H1 (cell line): ENCODE data around the gene MRPL54. TPM values are rescaled to one million over a fixed set of nuclear protein-coding genes. Genes with fewer than 3 reads are reported as not detected.

ENCODE experiments used
- CTCF ChIA-PET: fragments of 300-600 bp; sonication (Branson Sonifier 250); formaldehyde crosslinking; loops from one replicate; lab custom pipeline; 2021; ENCODE audit not compliant: partially characterized antibody; lab: Charles Lee
- POLR2A ChIA-PET: fragments of 300-600 bp; sonication (Branson Sonifier 250); formaldehyde crosslinking; loops from one replicate; lab custom pipeline; 2021; ENCODE audit warnings: inconsistent platforms; ENCODE audit not compliant: partially characterized antibody; lab: Charles Lee
- DNase-seq, 2 experiments: peaks; one replicate each; pipeline versions ENCODE4 v3.0.0 to v3.0.0-alpha.2; 2010 to 2022; ENCODE audit warnings: low spot score in 2 of 2, low read depth in 1 of 2, mixed read lengths in 1 of 2
- FAIRE-seq: peaks from 2 replicates; lab custom pipeline; 2011; peaks lifted over from hg19 to GRCh38; lab: Jason Lieb, UNC
- H2AFZ ChIP-seq: 2 replicates; pipeline ENCODE4 v1.8.1; 2012; ENCODE audit warnings: low read length, inconsistent platforms
- H2AK5ac ChIP-seq: 2 replicates; pipeline ENCODE4 v1.6.1; 2013; ENCODE audit warnings: low read depth, low read length
- H2BK120ac ChIP-seq: replicated peaks from 2 replicates; pipeline ENCODE3; 2013; ENCODE audit warnings: low read depth, low read length, inconsistent platforms
- H2BK12ac ChIP-seq: 2 replicates; pipeline ENCODE4 v1.6.1; 2013; ENCODE audit warnings: low read depth, low read length
- H2BK15ac ChIP-seq: 2 replicates; pipeline ENCODE4 v1.6.1; 2013; ENCODE audit warnings: low read length
- H2BK20ac ChIP-seq: 2 replicates; pipeline ENCODE4 v1.6.1; 2013; ENCODE audit warnings: low read length
- H2BK5ac ChIP-seq: 2 replicates; pipeline ENCODE4 v1.6.1; 2013; ENCODE audit warnings: low read depth, low read length
- H3K14ac ChIP-seq: 2 replicates; pipeline ENCODE4 v1.6.1; 2013; ENCODE audit warnings: inconsistent platforms; ENCODE audit not compliant: insufficient read length
- H3K18ac ChIP-seq: 2 replicates; pipeline ENCODE4 v1.6.1; 2013; ENCODE audit warnings: low read length; ENCODE audit errors: extremely low read depth
- H3K23ac ChIP-seq: 2 replicates; pipeline ENCODE4 v1.6.1; 2013; ENCODE audit warnings: inconsistent platforms; ENCODE audit not compliant: insufficient read length
- H3K23me2 ChIP-seq: 2 replicates; pipeline ENCODE4 v1.6.1; 2013; ENCODE audit warnings: low read depth, low read length
- H3K27ac ChIP-seq: 2 replicates; pipeline ENCODE4 v1.6.1; 2011; ENCODE audit warnings: low read depth, low read length, inconsistent platforms
- H3K27me3 ChIP-seq, 4 experiments: replicated peaks in 1 of 4; 1 replicate in 1 of 4; 2 replicates in 3 of 4; pipeline versions ENCODE4 v1.6.1 to v1.8.1; 2011 to 2013; ENCODE audit warnings: low read length in 3 of 4, mild to moderate bottlenecking in 3 of 4, inconsistent platforms in 2 of 4, mixed read lengths in 2 of 4, moderate library complexity in 1 of 4; ENCODE audit not compliant: control insufficient read depth in 3 of 4, insufficient read depth in 3 of 4; ENCODE audit errors: extremely low read depth in 1 of 4
- H3K36me3 ChIP-seq, 4 experiments: 2 replicates each; pipeline versions ENCODE4 v1.6.1 to v1.8.1; 2011 to 2013; ENCODE audit warnings: mild to moderate bottlenecking in 4 of 4, low read length in 3 of 4, moderate library complexity in 2 of 4, control low read depth in 1 of 4, inconsistent platforms in 1 of 4; ENCODE audit not compliant: insufficient read depth in 4 of 4, control insufficient read depth in 2 of 4
- H3K4ac ChIP-seq: replicated peaks from 2 replicates; pipeline ENCODE3; 2013; ENCODE audit warnings: low read length, low read depth, mixed read lengths, inconsistent platforms; ENCODE audit not compliant: insufficient read length
- H3K4me1 ChIP-seq, 4 experiments: replicated peaks in 1 of 4; 1 replicate in 1 of 4; 2 replicates in 3 of 4; pipeline versions ENCODE4 v1.6.1 to v1.8.1; 2011 to 2013; ENCODE audit warnings: low read length in 3 of 4, inconsistent platforms in 2 of 4, mixed read lengths in 1 of 4; ENCODE audit not compliant: insufficient read depth in 4 of 4, control insufficient read depth in 3 of 4
- H3K4me2 ChIP-seq, 2 experiments: 2 replicates each; pipeline versions ENCODE4 v1.6.1 to v1.8.1; 2011 to 2013; ENCODE audit warnings: low read depth in 2 of 2, low read length in 2 of 2, control low read depth in 1 of 2, inconsistent platforms in 1 of 2, mild to moderate bottlenecking in 1 of 2; ENCODE audit not compliant: insufficient read depth in 1 of 2
- H3K4me3 ChIP-seq, 4 experiments: fragments of 200-600, 300-600 bp in 1 of 4; sonication (generic), shearing (Covaris generic), sonication (Bioruptor Twin) in 1 of 4; 2 replicates each; pipeline versions ENCODE4 v1.5.1 to v1.8.1; 2011 to 2016; ENCODE audit warnings: low read length in 4 of 4, low read depth in 3 of 4, control low read depth in 2 of 4, inconsistent platforms in 2 of 4, mild to moderate bottlenecking in 2 of 4, mixed read lengths in 1 of 4, moderate library complexity in 1 of 4; ENCODE audit not compliant: insufficient read depth in 2 of 4; ENCODE audit errors: extremely low read depth in 1 of 4
- H3K56ac ChIP-seq: replicated peaks from 2 replicates; pipeline ENCODE3; 2013; ENCODE audit warnings: low read depth, mild to moderate bottlenecking, mixed read lengths, low read length, inconsistent platforms; ENCODE audit not compliant: insufficient read length
- H3K79me1 ChIP-seq: 2 replicates; pipeline ENCODE4 v1.6.1; 2013; ENCODE audit warnings: low read depth, low read length, control low read depth
- H3K79me2 ChIP-seq, 2 experiments: 2 replicates each; pipeline versions ENCODE4 v1.6.1 to v1.8.1; 2012 to 2013; ENCODE audit warnings: low read length in 2 of 2, mild to moderate bottlenecking in 2 of 2, inconsistent platforms in 1 of 2; ENCODE audit not compliant: insufficient read depth in 2 of 2, control insufficient read depth in 1 of 2
- H3K9ac ChIP-seq, 4 experiments: replicated peaks in 1 of 4; 1 replicate in 1 of 4; 2 replicates in 3 of 4; pipeline versions ENCODE4 v1.6.1 to v1.8.1; 2011 to 2013; ENCODE audit warnings: low read depth in 3 of 4, low read length in 3 of 4, control low read depth in 2 of 4, mild to moderate bottlenecking in 2 of 4, moderate library complexity in 2 of 4, inconsistent platforms in 1 of 4; ENCODE audit errors: extremely low read depth in 1 of 4
- H3K9me3 ChIP-seq, 2 experiments: 2 replicates each; pipeline versions ENCODE4 v1.6.1 to v1.8.1; 2012 to 2013; ENCODE audit warnings: mild to moderate bottlenecking in 2 of 2, moderate library complexity in 2 of 2, control low read depth in 1 of 2, inconsistent platforms in 1 of 2, low read depth in 1 of 2, low read length in 1 of 2, mixed read lengths in 1 of 2; ENCODE audit not compliant: insufficient read depth in 2 of 2
- H4K20me1 ChIP-seq, 2 experiments: replicated peaks in 1 of 2; 2 replicates each; pipeline versions ENCODE3 to v1.8.1; 2011 to 2013; ENCODE audit warnings: inconsistent platforms in 2 of 2, low read length in 2 of 2, mild to moderate bottlenecking in 1 of 2; ENCODE audit not compliant: insufficient read depth in 2 of 2, control insufficient read depth in 1 of 2
- H4K5ac ChIP-seq: 2 replicates; pipeline ENCODE4 v1.6.1; 2013; ENCODE audit warnings: low read length, low read depth, mixed read lengths, inconsistent platforms; ENCODE audit not compliant: insufficient read length
- H4K8ac ChIP-seq: 2 replicates; pipeline ENCODE4 v1.8.0; 2013; ENCODE audit warnings: mild to moderate bottlenecking, moderate library complexity, low read length, inconsistent platforms; ENCODE audit not compliant: insufficient read depth; ENCODE audit errors: extremely low read depth
- H4K91ac ChIP-seq: replicated peaks from 2 replicates; pipeline ENCODE3; 2013; ENCODE audit warnings: low read length, mixed read lengths, inconsistent platforms; ENCODE audit not compliant: insufficient read length
- BRCA1 ChIP-seq: IDR thresholded peaks from 2 replicates; pipeline ENCODE4 v1.6.1; 2012; ENCODE audit warnings: low read depth, low read length, improper control_type of control experiment
- E2F6 ChIP-seq: IDR thresholded peaks from 2 replicates; pipeline ENCODE4 v1.6.1; 2012; ENCODE audit warnings: inconsistent platforms
- EP300 ChIP-seq, 2 experiments: IDR thresholded peaks; 1 replicate in 1 of 2; 2 replicates in 1 of 2; pipeline ENCODE4 v1.6.1; 2011 to 2012; ENCODE audit warnings: low read depth in 2 of 2, low read length in 2 of 2, mild to moderate bottlenecking in 2 of 2, borderline replicate concordance in 1 of 2, inconsistent platforms in 1 of 2, moderate library complexity in 1 of 2
- EZH2 ChIP-seq: fragments of 200-600 bp; sonication (generic); IDR thresholded peaks from 2 replicates; pipeline ENCODE4 v1.7.1; 2012; ENCODE audit warnings: low read depth, mild to moderate bottlenecking, moderate library complexity, low read length, inconsistent platforms; ENCODE audit not compliant: severe bottlenecking
- SIN3A ChIP-seq, 2 experiments: IDR thresholded peaks in 1 of 2; conservative IDR thresholded peaks in 1 of 2; 2 replicates each; pipeline ENCODE4 v1.6.1; 2011 to 2012; ENCODE audit warnings: low read length in 2 of 2, improper control_type of control experiment in 1 of 2, low read depth in 1 of 2, mild to moderate bottlenecking in 1 of 2
- SUZ12 ChIP-seq: fragments of 200-600 bp; sonication (generic); IDR thresholded peaks from 2 replicates; pipeline ENCODE4 v1.6.1; 2012; ENCODE audit warnings: mild to moderate bottlenecking, inconsistent platforms, low read length, moderate library complexity, mixed read lengths
- WGBS, 2 experiments: shearing (Covaris generic) in 1 of 2; methylation state at CpG; one replicate each; pipeline versions ENCODE4 v1.1.6 to v1.1.7; 2013 to 2015; ENCODE audit warnings: low lambda C conversion rate in 2 of 2, mixed read lengths in 2 of 2, inconsistent platforms in 1 of 2, low coverage in 1 of 2, missing lambda C conversion rate in 1 of 2; ENCODE audit not compliant: insufficient replicate concordance in 2 of 2, insufficient coverage in 1 of 2, insufficient read length in 1 of 2; ENCODE audit errors: extremely low coverage in 1 of 2, missing lambda C conversion rate in 1 of 2; 5-methylcytosine and 5-hydroxymethylcytosine counted together
- polyA plus RNA-seq, 7 experiments: library from polyadenylated mRNA; depleted of rRNA in 3 of 7; stranded (reverse) in 5 of 7; unstranded in 2 of 7; fragments of >200 nt in 5 of 7; fragments of 200-250 nt in 2 of 7; gene quantifications; 1 replicate in 5 of 7; 2 replicates in 1 of 7; 4 replicates in 1 of 7; pipeline versions ENCODE4 v1.2.1 to v1.2.3, GENCODE V29; 2011 to 2013; ENCODE audit warnings: missing spikeins in 2 of 7, mixed read lengths in 2 of 7
- total RNA-seq: library from RNA; stranded (reverse); fragmentation: NEBNext Ultra II Directional; extraction: Animal tissue kit (Norgen Biotek cat#: 25700); gene quantifications from 2 replicates; pipeline ENCODE4 v1.2.1, GENCODE V29; 2021
- TF ChIP-seq, protein P1 (sequence below), 3 experiments: IDR thresholded peaks; 1 replicate in 2 of 3; 2 replicates in 1 of 3; pipeline versions ENCODE4 v1.5.1 to v1.6.1; 2011; ENCODE audit warnings: low read length in 3 of 3, mild to moderate bottlenecking in 3 of 3, inconsistent platforms in 2 of 3, low read depth in 1 of 3, moderate library complexity in 1 of 3; ENCODE audit not compliant: insufficient read depth in 1 of 3; ENCODE audit errors: control extremely low read depth in 1 of 3

The MRPL54 gene
- total and polyA plus RNA-seq, 2 of the 8 experiments (the other 6 are each of a cell fraction or from before 2014, with no cell fraction given) = 63.8 to 72.8 TPM

GRCh38 chr19:3781603-3782002, 19.1 kb downstream of the MRPL54 start:
- H4K5ac ChIP-seq = no peak overlapping the region
- no peak overlapping the region for H2AK5ac ChIP-seq
- H3K18ac ChIP-seq = no peak overlapping the region
- H3K56ac ChIP-seq = no peak overlapping the region
- H2BK5ac ChIP-seq = no peak overlapping the region
- H3K27ac ChIP-seq = no peak overlapping the region
- H2AFZ ChIP-seq = no peak overlapping the region
- H4K8ac ChIP-seq = no peak overlapping the region
- peaks cover 0 to 9% (median 1%) of the 10 kb centered on the region in 4 experiments; a peak in 3 of 7 replicates for H3K4me1 ChIP-seq
- H3K27me3 ChIP-seq = peaks cover 0 to 17% (median 7%) of the 10 kb centered on the region in 4 experiments; a peak in 6 of 7 replicates
- H3K23ac ChIP-seq = no peak overlapping the region
- no peak overlapping the region for H2BK120ac ChIP-seq
- H3K4ac ChIP-seq = no peak overlapping the region
- ChIA-PET CTCF (interaction anchor here (0.9 to 1.1 kb wide), 2 partner anchors 9 to 45 kb away, joined by 3 read pairs; no protein-coding TSS in a partner anchor), POLR2A (interaction anchor here (1.4 kb wide), 1 partner anchor 19 kb away, joined by 4 read pairs; the partner anchor contains the start of genes APBA3 and MRPL54)
- H2BK15ac ChIP-seq = no peak overlapping the region
- no peak overlapping the region for H3K14ac ChIP-seq
- H3K36me3 ChIP-seq = peaks cover 0 to 14% (median 3%) of the 10 kb centered on the region in 4 experiments; a peak in 2 of 8 replicates
- no peak overlapping the region for H3K9ac ChIP-seq
- no peaks in the 10 kb centered on the region for H3K79me2 ChIP-seq
- no peak overlapping the region for H2BK20ac ChIP-seq
- FAIRE-seq (no peak), DNase-seq (no peak)
- no peak overlapping the region for H3K4me3 ChIP-seq
- H3K79me1 ChIP-seq = no peaks in the 10 kb centered on the region
- H3K9me3 ChIP-seq = peaks cover 17 to 22% of the 10 kb centered on the region in 2 experiments
- peaks cover 10% of the 10 kb centered on the region; the same call in 1 of the 2 replicates for H3K23me2 ChIP-seq
- H2BK12ac ChIP-seq = no peak overlapping the region
- WGBS, 2 experiments = 89% methylated on average over 2 of the region's 2 CpGs; no CpG with 5 or more reads in 1 of the 2 experiments
- H4K91ac ChIP-seq = no peak overlapping the region
- peaks cover 0 to under 1% of the 10 kb centered on the region in 2 experiments for H4K20me1 ChIP-seq
- H3K4me2 ChIP-seq = no peak overlapping the region
- TF ChIP-seq, protein P1, sequence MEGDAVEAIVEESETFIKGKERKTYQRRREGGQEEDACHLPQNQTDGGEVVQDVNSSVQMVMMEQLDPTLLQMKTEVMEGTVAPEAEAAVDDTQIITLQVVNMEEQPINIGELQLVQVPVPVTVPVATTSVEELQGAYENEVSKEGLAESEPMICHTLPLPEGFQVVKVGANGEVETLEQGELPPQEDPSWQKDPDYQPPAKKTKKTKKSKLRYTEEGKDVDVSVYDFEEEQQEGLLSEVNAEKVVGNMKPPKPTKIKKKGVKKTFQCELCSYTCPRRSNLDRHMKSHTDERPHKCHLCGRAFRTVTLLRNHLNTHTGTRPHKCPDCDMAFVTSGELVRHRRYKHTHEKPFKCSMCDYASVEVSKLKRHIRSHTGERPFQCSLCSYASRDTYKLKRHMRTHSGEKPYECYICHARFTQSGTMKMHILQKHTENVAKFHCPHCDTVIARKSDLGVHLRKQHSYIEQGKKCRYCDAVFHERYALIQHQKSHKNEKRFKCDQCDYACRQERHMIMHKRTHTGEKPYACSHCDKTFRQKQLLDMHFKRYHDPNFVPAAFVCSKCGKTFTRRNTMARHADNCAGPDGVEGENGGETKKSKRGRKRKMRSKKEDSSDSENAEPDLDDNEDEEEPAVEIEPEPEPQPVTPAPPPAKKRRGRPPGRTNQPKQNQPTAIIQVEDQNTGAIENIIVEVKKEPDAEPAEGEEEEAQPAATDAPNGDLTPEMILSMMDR (IDR thresholded peaks at IDR 0.05; ENCODE audit: control extremely low read depth in 1 of 3, insufficient read depth in 1 of 3, low read depth in 1 of 3, low read length in 3 of 3) = no peak
- TF ChIP-seq SIN3A (conservative IDR thresholded peaks at IDR 0.05 in 1 of 2, IDR thresholded peaks at IDR 0.05 in 1 of 2; ENCODE audit: low read depth in 1 of 2, low read length in 2 of 2) = no peak
- no peak for TF ChIP-seq EP300 (IDR thresholded peaks at IDR 0.05; ENCODE audit: borderline replicate concordance in 1 of 2, low read depth in 2 of 2, low read length in 2 of 2)
- no peak for TF ChIP-seq SUZ12
- TF ChIP-seq BRCA1 = no peak
- TF ChIP-seq E2F6 = no peak
- no peak for TF ChIP-seq EZH2
